ENCODE data around the gene ZNF502. TPM values are rescaled to one million over a fixed set of nuclear protein-coding genes. Genes with fewer than 3 reads are reported as not detected.

ZNF502 gene
- total and polyA plus RNA-seq, 7 donors: 2.1 to 7.1 (median 3.4) TPM

- intact Hi-C loops (cut with DNase I): loop anchor here in 1 of 2 donors (5.0 kb wide), 2 partner anchors 100 to 150 kb away; partner anchors contain the start of gene TMEM42
- DNase-seq (no peak), ATAC-seq (no peak)
- peaks cover 7% of the 10 kb centered on the region for H3K4me1 ChIP-seq
- H3K9me3 ChIP-seq: peaks cover 9% of the 10 kb centered on the region
- 1 to 2% (median 1%) methylated on average over 9 of the region's 9 CpGs for WGBS, 3 donors
- no peaks in the 10 kb centered on the region for H3K27me3 ChIP-seq (ENCODE audit: insufficient read depth in 3 of 3, low read length in 2 of 3)
- TF ChIP-seq, protein P1, sequence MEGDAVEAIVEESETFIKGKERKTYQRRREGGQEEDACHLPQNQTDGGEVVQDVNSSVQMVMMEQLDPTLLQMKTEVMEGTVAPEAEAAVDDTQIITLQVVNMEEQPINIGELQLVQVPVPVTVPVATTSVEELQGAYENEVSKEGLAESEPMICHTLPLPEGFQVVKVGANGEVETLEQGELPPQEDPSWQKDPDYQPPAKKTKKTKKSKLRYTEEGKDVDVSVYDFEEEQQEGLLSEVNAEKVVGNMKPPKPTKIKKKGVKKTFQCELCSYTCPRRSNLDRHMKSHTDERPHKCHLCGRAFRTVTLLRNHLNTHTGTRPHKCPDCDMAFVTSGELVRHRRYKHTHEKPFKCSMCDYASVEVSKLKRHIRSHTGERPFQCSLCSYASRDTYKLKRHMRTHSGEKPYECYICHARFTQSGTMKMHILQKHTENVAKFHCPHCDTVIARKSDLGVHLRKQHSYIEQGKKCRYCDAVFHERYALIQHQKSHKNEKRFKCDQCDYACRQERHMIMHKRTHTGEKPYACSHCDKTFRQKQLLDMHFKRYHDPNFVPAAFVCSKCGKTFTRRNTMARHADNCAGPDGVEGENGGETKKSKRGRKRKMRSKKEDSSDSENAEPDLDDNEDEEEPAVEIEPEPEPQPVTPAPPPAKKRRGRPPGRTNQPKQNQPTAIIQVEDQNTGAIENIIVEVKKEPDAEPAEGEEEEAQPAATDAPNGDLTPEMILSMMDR (IDR thresholded peaks at IDR 0.05): no peak
- peaks cover 2 to 22% of the 10 kb centered on the region in 2 donors for H3K36me3 ChIP-seq (ENCODE audit: insufficient read depth in 1 of 2, low read depth in 1 of 2)
- H3K4me3 ChIP-seq: peak overlapping the region; percentile 94
- no peak overlapping the region for H3K27ac ChIP-seq
These were observed 49.8 kb downstream of the ZNF502 start for GRCh38 chr3:44762170-44762677.

GRCh38 chr3:44762690-44763089 is 50.2 kb downstream of the ZNF502 start:
- TF ChIP-seq, protein P1 (IDR thresholded peaks at IDR 0.05): no peak
- intact Hi-C loops (cut with DNase I): loop anchor here in 1 of 2 donors (5.0 kb wide), 2 partner anchors 100 to 150 kb away; partner anchors contain the start of gene TMEM42
- no peak for DNase-seq
- Histone ChIP-seq H3K4me1 (peaks cover 7% of the 10 kb centered on the region), H3K9me3 (peaks cover 9% of the 10 kb centered on the region), H3K36me3 (ENCODE audit: insufficient read depth in 1 of 2, low read depth in 1 of 2) (peaks cover under 1 to 18% of the 10 kb centered on the region in 2 donors), H3K27ac (no peak overlapping the region), H3K27me3 (ENCODE audit: insufficient read depth in 3 of 3, low read length in 2 of 3) (no peaks in the 10 kb centered on the region), H3K4me3 (no peak overlapping the region)
- no peak for ATAC-seq
- WGBS, 3 donors: 30 to 44% (median 34%) methylated on average over 5 of the region's 5 CpGs

DNA sequence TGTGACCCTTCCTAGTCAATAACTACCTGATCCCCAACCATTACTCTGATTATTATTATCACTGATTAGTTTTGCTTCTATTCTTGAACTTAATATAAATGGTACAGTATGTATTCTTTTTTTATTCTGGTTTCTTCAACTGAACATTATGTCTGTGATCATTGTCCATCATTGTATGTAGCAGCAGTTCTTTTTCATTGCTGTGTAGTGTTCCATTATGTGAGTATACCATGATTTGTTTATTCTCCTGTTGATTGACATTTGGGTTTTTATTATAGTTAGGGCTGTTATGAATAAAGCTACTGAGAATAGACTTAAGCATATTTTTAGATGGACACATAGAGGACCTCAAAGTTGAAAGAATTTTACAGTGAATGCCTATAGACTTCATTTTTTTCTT is 51.8 kb downstream of the ZNF502 start:
- no peaks in the 10 kb centered on the region for H3K27me3 ChIP-seq (ENCODE audit: insufficient read depth in 3 of 3, low read length in 2 of 3)
- H3K4me1 ChIP-seq: peaks cover 7% of the 10 kb centered on the region
- no peak overlapping the region for H3K4me3 ChIP-seq
- peaks cover 8% of the 10 kb centered on the region for H3K9me3 ChIP-seq
- H3K36me3 ChIP-seq (ENCODE audit: insufficient read depth in 1 of 2, low read depth in 1 of 2): peaks cover 0 to 3% of the 10 kb centered on the region in 2 donors
- TF ChIP-seq, protein P1 (IDR thresholded peaks at IDR 0.05): no peak
- H3K27ac ChIP-seq: no peak overlapping the region
- DNase-seq (no peak), ATAC-seq (no peak)
- intact Hi-C loops (cut with DNase I): loop anchor here in 1 of 2 donors (5.0 kb wide), 2 partner anchors 98 to 148 kb away; partner anchors contain the start of gene TMEM42

- no peak for ATAC-seq
- H3K4me1 ChIP-seq: no peaks in the 10 kb centered on the region
- 94 to 100% (median 94%) methylated on average over 1 of the region's 1 CpG for WGBS, 3 donors
- H3K36me3 ChIP-seq (ENCODE audit: insufficient read depth in 1 of 2, low read depth in 1 of 2): no peaks in the 10 kb centered on the region
- H3K27me3 ChIP-seq (ENCODE audit: insufficient read depth in 3 of 3, low read length in 2 of 3): no peaks in the 10 kb centered on the region
- DNase-seq: no peak
- H3K9me3 ChIP-seq: peaks cover 25% of the 10 kb centered on the region
- no peak overlapping the region for H3K27ac ChIP-seq
- intact Hi-C loops (cut with DNase I): no loop called here
- H3K4me3 ChIP-seq: no peak overlapping the region
- TF ChIP-seq, protein P1 (IDR thresholded peaks at IDR 0.05): no peak
These were observed 59.1 kb downstream of the ZNF502 start for GRCh38 chr3:44771424-44772098.

Data from psoas muscle (tissue), 8 donors.